GM21576 (cell line): ENCODE data around the gene LTBP1.
A peak's percentile ranks its signal among the peaks of the same experiment; 100 is the strongest.

Source experiments
- ATAC-seq: cut with Tn5 transposase; IDR thresholded peaks from one replicate; pipeline ENCODE4 v1.9.1; 2021; ENCODE audit warnings: mild to moderate bottlenecking, moderate library complexity; ENCODE audit not compliant: unreplicated experiment

LTBP1 gene

GRCh38 chr2:33246432-33246831 lies 299.7 kb downstream of the LTBP1 start:
- no peak for ATAC-seq

GRCh38 chr2:33247365-33247764 lies 300.6 kb downstream of the LTBP1 start:
- no peak for ATAC-seq

- ATAC-seq = no peak
Measured at GRCh38 chr2:33250417-33251029, 303.8 kb downstream of the LTBP1 start.

- no peak for ATAC-seq
Measured at GRCh38 chr2:33256162-33256755, 309.5 kb downstream of the LTBP1 start.

- ATAC-seq = no peak
Measured at GRCh38 chr2:33258387-33258786, 311.6 kb downstream of the LTBP1 start.

- ATAC-seq = no peak
Measured at GRCh38 chr2:33262097-33262496, 315.3 kb downstream of the LTBP1 start.

- ATAC-seq = no peak
Measured at GRCh38 chr2:33264766-33265165, 318.0 kb downstream of the LTBP1 start.

- ATAC-seq = no peak
Measured at GRCh38 chr2:33265584-33266338, 319.0 kb downstream of the LTBP1 start.

- ATAC-seq = no peak
Measured at GRCh38 chr2:33266467-33266866, 319.7 kb downstream of the LTBP1 start.

- ATAC-seq = no peak
Measured at GRCh38 chr2:33267043-33267442, 320.3 kb downstream of the LTBP1 start.

- ATAC-seq = no peak
Measured at GRCh38 chr2:33267756-33268155, 321.0 kb downstream of the LTBP1 start.

- ATAC-seq = no peak
Measured at GRCh38 chr2:33268246-33268831, 321.6 kb downstream of the LTBP1 start.

GRCh38 chr2:33272001-33272400 lies 325.2 kb downstream of the LTBP1 start:
- ATAC-seq = peak; percentile 97

GRCh38 chr2:33273479-33273878 lies 326.7 kb downstream of the LTBP1 start:
- ATAC-seq = no peak

- no peak for ATAC-seq
Measured at GRCh38 chr2:33274524-33274923, 327.8 kb downstream of the LTBP1 start.

- no peak for ATAC-seq
Measured at GRCh38 chr2:33275689-33276444, 329.1 kb downstream of the LTBP1 start.

GRCh38 chr2:33277002-33277426 lies 330.3 kb downstream of the LTBP1 start:
- no peak for ATAC-seq

GRCh38 chr2:33278245-33278943 lies 331.6 kb downstream of the LTBP1 start:
- ATAC-seq = no peak

- no peak for ATAC-seq
Measured at GRCh38 chr2:33284287-33284686, 337.5 kb downstream of the LTBP1 start.

- no peak for ATAC-seq
Measured at GRCh38 chr2:33287507-33288005, 340.8 kb downstream of the LTBP1 start.
